ENCODE measurements around the gene INAVA.

The INAVA gene

GRCh38 chr1:200906491-200906890, 11.8 kb downstream of the INAVA start:
- H3K9ac ChIP-seq (ENCODE audit: low read length), result no peak overlapping the region
- H3K4me2 ChIP-seq (ENCODE audit: low read length), result no peak overlapping the region

GRCh38 chr1:200907611-200908097, 13.0 kb downstream of the INAVA start:
- H3K36me3 ChIP-seq (replicated peaks; ENCODE audit: low read depth, low read length), result no peaks in the 10 kb centered on the region
- H3K27ac ChIP-seq (ENCODE audit: low read length), result no peak overlapping the region
- H3K79me2 ChIP-seq (ENCODE audit: low read length), result no peaks in the 10 kb centered on the region
- H3K27me3 ChIP-seq (ENCODE audit: low read depth, low read length), result peaks cover 58% of the 10 kb centered on the region
- peaks cover 45% of the 10 kb centered on the region for H3K4me1 ChIP-seq (ENCODE audit: low read length)
- no peaks in the 10 kb centered on the region for H4K20me1 ChIP-seq (ENCODE audit: insufficient read depth, low read length)
- H2AFZ ChIP-seq (ENCODE audit: low read depth, low read length), result no peak overlapping the region
- no peak overlapping the region for H3K9ac ChIP-seq (ENCODE audit: low read length)
- H3K9me3 ChIP-seq (ENCODE audit: insufficient read depth, low read length), result no peaks in the 10 kb centered on the region
- TF ChIP-seq CTCF (IDR thresholded peaks at IDR 0.05; ENCODE audit: low read depth, low read length), result peak; percentile 7; the same call in 1 of the 2 replicates
- TF ChIP-seq EZH2phosphoT487 (IDR thresholded peaks at IDR 0.05; ENCODE audit: low read depth), result no peak
- peak overlapping the region; percentile 1; the same call in 1 of the 2 replicates for H3K4me2 ChIP-seq (ENCODE audit: low read length)
- no peak overlapping the region for H3K4me3 ChIP-seq (ENCODE audit: low read length)

More at GRCh38 chr1:200906491-200906890, 11.8 kb downstream of the INAVA start:
- Histone ChIP-seq H3K4me1 (ENCODE audit: low read length) (peaks cover 46% of the 10 kb centered on the region), H3K27me3 (ENCODE audit: low read depth, low read length) (peaks cover 65% of the 10 kb centered on the region), H2AFZ (ENCODE audit: low read depth, low read length) (no peak overlapping the region), H3K79me2 (ENCODE audit: low read length) (no peaks in the 10 kb centered on the region), H3K9me3 (ENCODE audit: insufficient read depth, low read length) (no peaks in the 10 kb centered on the region), H3K27ac (ENCODE audit: low read length) (no peak overlapping the region), H4K20me1 (ENCODE audit: insufficient read depth, low read length) (no peaks in the 10 kb centered on the region), H3K36me3 (replicated peaks; ENCODE audit: low read depth, low read length) (no peaks in the 10 kb centered on the region), H3K4me3 (ENCODE audit: low read length) (no peak overlapping the region)
- no peak for TF ChIP-seq EZH2phosphoT487 (IDR thresholded peaks at IDR 0.05; ENCODE audit: low read depth)

- Histone ChIP-seq H3K4me2 (ENCODE audit: low read length) (no peak overlapping the region), H3K4me1 (ENCODE audit: low read length) (peaks cover 39% of the 10 kb centered on the region), H3K4me3 (ENCODE audit: low read length) (no peak overlapping the region), H4K20me1 (ENCODE audit: insufficient read depth, low read length) (no peaks in the 10 kb centered on the region), H3K27ac (ENCODE audit: low read length) (no peak overlapping the region), H2AFZ (ENCODE audit: low read depth, low read length) (no peak overlapping the region), H3K79me2 (ENCODE audit: low read length) (no peaks in the 10 kb centered on the region), H3K9ac (ENCODE audit: low read length) (no peak overlapping the region), H3K36me3 (replicated peaks; ENCODE audit: low read depth, low read length) (no peaks in the 10 kb centered on the region), H3K9me3 (ENCODE audit: insufficient read depth, low read length) (no peaks in the 10 kb centered on the region), H3K27me3 (ENCODE audit: low read depth, low read length) (peaks cover 54% of the 10 kb centered on the region)
- TF ChIP-seq CTCF (IDR thresholded peaks at IDR 0.05; ENCODE audit: low read depth, low read length), result no peak
- TF ChIP-seq EZH2phosphoT487 (IDR thresholded peaks at IDR 0.05; ENCODE audit: low read depth), result no peak
Measured at GRCh38 chr1:200908191-200908868, 13.6 kb downstream of the INAVA start.

GRCh38 chr1:200909071-200909470, 14.4 kb downstream of the INAVA start:
- H3K4me2 ChIP-seq (ENCODE audit: low read length), result no peak overlapping the region
- H3K79me2 ChIP-seq (ENCODE audit: low read length), result no peaks in the 10 kb centered on the region
- no peak overlapping the region for H3K9ac ChIP-seq (ENCODE audit: low read length)
- peaks cover 38% of the 10 kb centered on the region for H3K4me1 ChIP-seq (ENCODE audit: low read length)
- no peaks in the 10 kb centered on the region for H4K20me1 ChIP-seq (ENCODE audit: insufficient read depth, low read length)
- H3K27me3 ChIP-seq (ENCODE audit: low read depth, low read length), result peaks cover 51% of the 10 kb centered on the region
- H3K36me3 ChIP-seq (replicated peaks; ENCODE audit: low read depth, low read length), result no peaks in the 10 kb centered on the region
- no peaks in the 10 kb centered on the region for H3K9me3 ChIP-seq (ENCODE audit: insufficient read depth, low read length)
- no peak overlapping the region for H3K4me3 ChIP-seq (ENCODE audit: low read length)
- H2AFZ ChIP-seq (ENCODE audit: low read depth, low read length), result no peak overlapping the region
- H3K27ac ChIP-seq (ENCODE audit: low read length), result no peak overlapping the region
- no peak for TF ChIP-seq CTCF (IDR thresholded peaks at IDR 0.05; ENCODE audit: low read depth, low read length)
- no peak for TF ChIP-seq EZH2phosphoT487 (IDR thresholded peaks at IDR 0.05; ENCODE audit: low read depth)
